Pancreas (tissue), 10 donors: ENCODE results near the gene PXYLP1. TPM values are rescaled to one million over a fixed set of nuclear protein-coding genes. Genes with fewer than 3 reads are reported as not detected.
A peak's percentile ranks its signal among the peaks of the same experiment; 100 is the strongest.

Source experiments
- ATAC-seq, 4 donors: fragments of 200-7000 bp; cut with Tn5 transposase; one replicate each; pipeline versions ENCODE4 v1.8.0 to v1.9.1; 2020; ENCODE audit warnings: mild to moderate bottlenecking in 4 of 4, moderate library complexity in 4 of 4
- DNase-seq, 6 donors: peaks; one replicate each; pipeline ENCODE4 v3.0.0-alpha.2; 2020
- FAIRE-seq: peaks from 2 replicates; lab custom pipeline; 2012; peaks lifted over from hg19 to GRCh38; lab: Jason Lieb, UNC
- H3K27ac ChIP-seq, 4 donors: fragments of 200-600 bp; sonication (generic); 1 replicate in 3 of 4; 2 replicates in 1 of 4; pipeline versions ENCODE4 v1.5.0 to v1.8.0; 2020
- H3K27me3 ChIP-seq, 4 donors: fragments of 200-600 bp; one replicate each; pipeline ENCODE4 v1.8.0; 2021
- H3K36me3 ChIP-seq, 3 donors: fragments of 200-600 bp; sonication (generic) in 1 of 3; one replicate each; pipeline versions ENCODE4 v1.5.0 to v1.8.0; 2020 to 2021
- H3K4me1 ChIP-seq, 3 donors: fragments of 200-600 bp; one replicate each; pipeline ENCODE4 v1.8.0; 2021
- H3K4me3 ChIP-seq, 4 donors: fragments of 200-600 bp; sonication (generic) in 2 of 4; one replicate each; pipeline versions ENCODE4 v1.5.0 to v1.8.0; 2020 to 2021
- H3K9me3 ChIP-seq, 4 donors: fragments of 200-600 bp; one replicate each; pipeline ENCODE4 v1.8.0; 2021
- CTCF ChIP-seq, 4 donors: fragments of 200-600 bp; sonication (generic) in 3 of 4; IDR thresholded peaks; one replicate each; pipeline versions ENCODE4 v1.5.0 to v1.8.0; 2021; ENCODE audit warnings: antibody characterized with exemption in 4 of 4
- WGBS, 2 donors: extraction: QIAGEN DNeasy Blood & Tissue Kit; methylation state at CpG; one replicate each; pipeline ENCODE4 v1.1.7; 2013; 5-methylcytosine and 5-hydroxymethylcytosine counted together
- intact Hi-C, 3 donors: fragments of 100-400 bp; cut with DNase I; formaldehyde crosslinking; loops; one replicate each; pipeline versions ENCODE4 v1.11.1 to v1.14.2; 2022
- polyA plus RNA-seq, 2 donors: library from polyadenylated mRNA; stranded (reverse); fragments of 200-250 nt; gene quantifications; one replicate each; pipeline ENCODE4 v1.2.3, GENCODE V29; 2013
- total RNA-seq, 6 donors: library from RNA; stranded (reverse); fragmentation: NEBNext Ultra II Directional in 4 of 6; extraction: Animal tissue kit (Norgen Biotek cat#: 25700) in 4 of 6; gene quantifications; one replicate each; pipeline versions ENCODE4 v1.2.1 to v1.2.4, GENCODE V29; 2021 to 2023
- donor health status: healthy with polysubstance abuse.
- donor health status: DM: no; HTN: no; CAD: no; lungs with moderate emphysema.
- donor health status: DM: no; HTN: no; CAD: no.
- donor health status: control.
- donor health status: control.
- donor health status: Bipolar disorder and iron deficiency.
- donor health status: DM: yes; HTN: yes; CAD: no.
- donor health status: DM: no; HTN: no; CAD: no.
- donor health status: DM: no; HTN: no; CAD: no.
- donor health status: DM: yes; HTN: yes; CAD: no.

PXYLP1 gene
- total and polyA plus RNA-seq, 8 donors = 6.0 to 11.6 (median 7.7) TPM

- intact Hi-C loops = no loop called here
Measured at GRCh38 chr3:141320399-141321108, 88.9 kb downstream of the PXYLP1 start.

GRCh38 chr3:141321109-141321497, 89.5 kb downstream of the PXYLP1 start:
- DNase-seq (no peak), FAIRE-seq (no peak), ATAC-seq (no peak)
- Histone ChIP-seq H3K27me3 (no peaks in the 10 kb centered on the region), H3K4me1 (peaks cover 23 to 28% (median 24%) of the 10 kb centered on the region in 3 donors), H3K36me3 (no peaks in the 10 kb centered on the region), H3K4me3 (no peak overlapping the region), H3K27ac (no peak overlapping the region), H3K9me3 (no peaks in the 10 kb centered on the region)
- no peak for TF ChIP-seq CTCF (IDR thresholded peaks at IDR 0.05)
- 96 to 98% methylated on average over 1 of the region's 1 CpG for WGBS, 2 donors
- intact Hi-C loops = no loop called here

More at GRCh38 chr3:141320399-141321108, 88.9 kb downstream of the PXYLP1 start:
- Histone ChIP-seq H3K9me3 (no peaks in the 10 kb centered on the region), H3K27ac (no peak overlapping the region), H3K4me3 (no peak overlapping the region), H3K27me3 (no peaks in the 10 kb centered on the region), H3K36me3 (no peaks in the 10 kb centered on the region), H3K4me1 (peaks cover 18 to 23% (median 20%) of the 10 kb centered on the region in 3 donors)
- FAIRE-seq = no peak
- TF ChIP-seq CTCF (IDR thresholded peaks at IDR 0.05) = no peak
- no peak for DNase-seq
- ATAC-seq = no peak

- Histone ChIP-seq H3K27me3 (no peaks in the 10 kb centered on the region), H3K4me1 (peaks cover 30 to 36% (median 33%) of the 10 kb centered on the region in 3 donors), H3K9me3 (no peaks in the 10 kb centered on the region), H3K36me3 (no peaks in the 10 kb centered on the region), H3K4me3 (no peak overlapping the region), H3K27ac (peak overlapping the region in 1 of 4 donors; percentile 39)
- ATAC-seq (peak in 3 of 4 donors; percentile 14 to 58 (median 16)), FAIRE-seq (no peak), DNase-seq (no peak)
- intact Hi-C loops = no loop called here
- no peak for TF ChIP-seq CTCF (IDR thresholded peaks at IDR 0.05)
- WGBS, 2 donors = 29% methylated on average over 4 of the region's 4 CpGs
Measured at GRCh38 chr3:141323936-141324704, 92.5 kb downstream of the PXYLP1 start.

GRCh38 chr3:141326123-141326522, 94.5 kb downstream of the PXYLP1 start:
- Histone ChIP-seq H3K27me3 (no peaks in the 10 kb centered on the region), H3K27ac (peak overlapping the region in 2 of 4 donors; percentile 37 to 59), H3K4me1 (peaks cover 30 to 36% (median 33%) of the 10 kb centered on the region in 3 donors), H3K9me3 (no peaks in the 10 kb centered on the region), H3K36me3 (no peaks in the 10 kb centered on the region), H3K4me3 (no peak overlapping the region)
- ATAC-seq (peak; percentile 66 to 85 (median 78)), DNase-seq (no peak), FAIRE-seq (peak; percentile 70)
- intact Hi-C loops = no loop called here
- TF ChIP-seq CTCF (IDR thresholded peaks at IDR 0.05) = no peak
